NCI-H1092 (cell line): ENCODE measurements around the gene ZNF521.

Source experiments
- DNase-seq: peaks from one replicate; lab custom pipeline; 2025; lab: John Stamatoyannopoulos, UW

The ZNF521 gene

GRCh38 chr18:25335676-25336075, 16.3 kb downstream of the ZNF521 start:
- DNase-seq: no peak

- DNase-seq: no peak
Measured at GRCh38 chr18:25335062-25335461, 16.9 kb downstream of the ZNF521 start.

- DNase-seq: no peak
Measured at GRCh38 chr18:25334588-25334987, 17.4 kb downstream of the ZNF521 start.

- no peak for DNase-seq
Measured at GRCh38 chr18:25332002-25332401, 20.0 kb downstream of the ZNF521 start.

GRCh38 chr18:25329783-25330182, 22.2 kb downstream of the ZNF521 start:
- no peak for DNase-seq

- no peak for DNase-seq
Measured at GRCh38 chr18:25327584-25327983, 24.4 kb downstream of the ZNF521 start.

GRCh38 chr18:25326361-25326952, 25.5 kb downstream of the ZNF521 start:
- DNase-seq: no peak

- no peak for DNase-seq
Measured at GRCh38 chr18:25322806-25323205, 29.2 kb downstream of the ZNF521 start.

GRCh38 chr18:25316381-25317018, 35.5 kb downstream of the ZNF521 start:
- DNase-seq: no peak

GRCh38 chr18:25314838-25315190, 37.2 kb downstream of the ZNF521 start:
- DNase-seq: no peak

GRCh38 chr18:25314151-25314837, 37.7 kb downstream of the ZNF521 start:
- DNase-seq: no peak

GRCh38 chr18:25313268-25313667, 38.7 kb downstream of the ZNF521 start:
- DNase-seq: no peak

GRCh38 chr18:25310045-25310444, 41.9 kb downstream of the ZNF521 start:
- no peak for DNase-seq

- DNase-seq: no peak
Measured at GRCh38 chr18:25308381-25308780, 43.6 kb downstream of the ZNF521 start.

- DNase-seq: no peak
Measured at GRCh38 chr18:25307192-25307591, 44.8 kb downstream of the ZNF521 start.

- DNase-seq: no peak
Measured at GRCh38 chr18:25306671-25307070, 45.3 kb downstream of the ZNF521 start.

- no peak for DNase-seq
Measured at GRCh38 chr18:25305584-25305983, 46.4 kb downstream of the ZNF521 start.

GRCh38 chr18:25300492-25300891, 51.5 kb downstream of the ZNF521 start:
- DNase-seq: no peak

- no peak for DNase-seq
Measured at GRCh38 chr18:25299426-25300300, 52.3 kb downstream of the ZNF521 start.

- no peak for DNase-seq
Measured at GRCh38 chr18:25298853-25299274, 53.1 kb downstream of the ZNF521 start.

GRCh38 chr18:25295624-25296138, 56.3 kb downstream of the ZNF521 start:
- no peak for DNase-seq

- no peak for DNase-seq
Measured at GRCh38 chr18:25291150-25291549, 60.8 kb downstream of the ZNF521 start.
